IMR-90 (cell line): ENCODE results near the gene DMAC1. TPM values are rescaled to one million over a fixed set of nuclear protein-coding genes. Genes with fewer than 3 reads are reported as not detected.

Experiments
- ATAC-seq: fragments of 200-7000 bp; cut with Tn5 transposase; 2 replicates; pipeline ENCODE4 v1.9.1; 2020; ENCODE audit warnings: low read depth, mild to moderate bottlenecking, moderate library complexity
- BruUV-seq: library from RNA; stranded (reverse); fragments of 400-500 nt; replicated peaks from 2 replicates; lab custom pipeline; 2021; lab: Mats Ljungman, UMichigan
- CTCF ChIA-PET: fragments of 300-600 bp; formaldehyde crosslinking; extraction: SDS; loops from one replicate; lab custom pipeline; 2021; ENCODE audit warnings: antibody characterized with exemption; lab: Yijun Ruan, JAX
- POLR2A ChIA-PET: fragments of 300-600 bp; sonication (Branson Sonifier 250); formaldehyde crosslinking; loops from one replicate; lab custom pipeline; 2022; ENCODE audit warnings: antibody characterized with exemption; ENCODE audit not compliant: unreplicated experiment; lab: Charles Lee
- DNase-seq: peaks from one replicate; pipeline ENCODE4 v3.0.0; 2013
- H2AFZ ChIP-seq: replicated peaks from 2 replicates; pipeline ENCODE3; 2013; ENCODE audit warnings: low read length, mild to moderate bottlenecking; ENCODE audit not compliant: poor library complexity
- H2AK5ac ChIP-seq: 2 replicates; pipeline ENCODE4 v1.6.1; 2013; ENCODE audit warnings: low read depth, low read length, inconsistent platforms
- H2AK9ac ChIP-seq: replicated peaks from 2 replicates; pipeline ENCODE3; 2013; ENCODE audit warnings: mild to moderate bottlenecking, low read depth, low read length, moderate library complexity; ENCODE audit not compliant: poor library complexity
- H2BK120ac ChIP-seq: 2 replicates; pipeline ENCODE4 v1.6.1; 2013; ENCODE audit warnings: low read depth, low read length, inconsistent platforms
- H2BK15ac ChIP-seq: 3 replicates; pipeline ENCODE4 v1.6.1; 2013; ENCODE audit warnings: low read depth, low read length, inconsistent platforms
- H2BK20ac ChIP-seq: 2 replicates; pipeline ENCODE4 v1.6.1; 2013; ENCODE audit warnings: low read depth, mild to moderate bottlenecking, inconsistent platforms, low read length, moderate library complexity
- H2BK5ac ChIP-seq: 2 replicates; pipeline ENCODE4 v1.6.1; 2013; ENCODE audit warnings: mild to moderate bottlenecking, low read depth, low read length, inconsistent platforms; ENCODE audit not compliant: poor library complexity, severe bottlenecking
- H3K14ac ChIP-seq: replicated peaks from 2 replicates; pipeline ENCODE4 v1.6.1; 2013; ENCODE audit warnings: low read depth, low read length, inconsistent platforms
- H3K18ac ChIP-seq: 2 replicates; pipeline ENCODE4 v1.6.1; 2013; ENCODE audit warnings: low read depth, low read length, control low read depth
- H3K23ac ChIP-seq: 2 replicates; pipeline ENCODE4 v1.6.1; 2013; ENCODE audit warnings: low read depth, low read length, inconsistent platforms
- H3K27ac ChIP-seq: 2 replicates; pipeline ENCODE4 v1.5.1; 2013; ENCODE audit warnings: mild to moderate bottlenecking, control low read depth, low read length; ENCODE audit not compliant: insufficient read depth
- H3K27me3 ChIP-seq: 2 replicates; pipeline ENCODE4 v1.6.1; 2013; ENCODE audit warnings: low read length; ENCODE audit not compliant: control insufficient read depth, insufficient read depth
- H3K36me3 ChIP-seq: 2 replicates; pipeline ENCODE4 v1.6.1; 2013; ENCODE audit warnings: low read length, mixed read lengths; ENCODE audit not compliant: control insufficient read depth, insufficient read depth
- H3K4ac ChIP-seq: 2 replicates; pipeline ENCODE4 v1.6.1; 2013; ENCODE audit warnings: low read depth, low read length, inconsistent platforms
- H3K4me1 ChIP-seq: 2 replicates; pipeline ENCODE4 v1.6.1; 2013; ENCODE audit warnings: low read length, mixed read lengths; ENCODE audit not compliant: control insufficient read depth, insufficient read depth
- H3K4me2 ChIP-seq: 2 replicates; pipeline ENCODE4 v1.6.1; 2013; ENCODE audit warnings: low read depth, mild to moderate bottlenecking, control low read depth, low read length, moderate library complexity
- H3K4me3 ChIP-seq: 2 replicates; pipeline ENCODE4 v1.5.1; 2013; ENCODE audit warnings: low read depth, mild to moderate bottlenecking, control low read depth, low read length, moderate library complexity; ENCODE audit not compliant: insufficient read depth
- H3K56ac ChIP-seq: 2 replicates; pipeline ENCODE4 v1.6.1; 2013; ENCODE audit warnings: low read length, inconsistent platforms; ENCODE audit not compliant: insufficient read depth; ENCODE audit errors: extremely low read depth
- H3K79me1 ChIP-seq, 2 experiments: 2 replicates each; pipeline ENCODE4 v1.6.1; 2013; ENCODE audit warnings: low read length in 2 of 2, inconsistent platforms in 1 of 2, low read depth in 1 of 2
- H3K9ac ChIP-seq: 2 replicates; pipeline ENCODE4 v1.6.1; 2013; ENCODE audit warnings: low read depth, low read length, control low read depth
- H3K9me1 ChIP-seq: 2 replicates; pipeline ENCODE4 v1.6.1; 2013; ENCODE audit warnings: low read length, inconsistent platforms; ENCODE audit not compliant: insufficient read depth
- H3K9me3 ChIP-seq: 2 replicates; pipeline ENCODE4 v1.6.1; 2013; ENCODE audit warnings: low read length; ENCODE audit not compliant: control insufficient read depth, insufficient read depth
- H4K20me1 ChIP-seq: 2 replicates; pipeline ENCODE4 v1.6.1; 2013; ENCODE audit warnings: low read length, inconsistent platforms; ENCODE audit not compliant: insufficient read depth
- H4K5ac ChIP-seq: 2 replicates; pipeline ENCODE4 v1.6.1; 2013; ENCODE audit warnings: mild to moderate bottlenecking, low read depth, low read length, control low read depth
- H4K8ac ChIP-seq, 2 experiments: 2 replicates each; pipeline ENCODE4 v1.6.1; 2013; ENCODE audit warnings: low read depth in 2 of 2, low read length in 2 of 2, control low read depth in 1 of 2, inconsistent platforms in 1 of 2
- H4K91ac ChIP-seq: 2 replicates; pipeline ENCODE4 v1.6.1; 2013; ENCODE audit warnings: low read depth, low read length, inconsistent platforms; ENCODE audit not compliant: insufficient read depth
- BHLHE40 ChIP-seq: fragments of 150-350 bp; IDR thresholded peaks from 2 replicates; pipeline ENCODE4 v1.6.1; 2016; ENCODE audit warnings: mild to moderate bottlenecking, low read depth, low read length
- CHD1 ChIP-seq: IDR thresholded peaks from 2 replicates; pipeline ENCODE4 v1.6.1; 2012; ENCODE audit warnings: low read depth, low read length, improper control_type of control experiment
- MXI1 ChIP-seq: IDR thresholded peaks from 2 replicates; pipeline ENCODE4 v1.6.1; 2012; ENCODE audit warnings: low read depth, mild to moderate bottlenecking, low read length, moderate library complexity, borderline replicate concordance
- RFX5 ChIP-seq: IDR thresholded peaks from 2 replicates; pipeline ENCODE4 v1.8.0; 2012; ENCODE audit warnings: low read depth, mild to moderate bottlenecking, low read length, moderate library complexity
- SMC3 ChIP-seq: fragments of 150-350 bp; IDR thresholded peaks from 2 replicates; pipeline ENCODE4 v1.6.1; 2016; ENCODE audit warnings: low read depth, mild to moderate bottlenecking, antibody characterized with exemption, low read length, moderate library complexity
- WGBS, 2 experiments: methylation state at CpG; one replicate each; pipeline versions ENCODE4 v1.1.5 to v1.1.7; 2013; ENCODE audit warnings: missing lambda C conversion rate in 2 of 2; ENCODE audit not compliant: insufficient read length in 1 of 2; ENCODE audit errors: extremely low coverage in 2 of 2; 5-methylcytosine and 5-hydroxymethylcytosine counted together
- dilution Hi-C: fragments of 300-500 bp; cut with HindIII; formaldehyde crosslinking; loops from one replicate; pipeline ENCODE4 v1.14.3; 2018; ENCODE audit warnings: low sequenced_read_pairs; ENCODE audit not compliant: unreplicated experiment
- in situ Hi-C: fragments of 300-500 bp; cut with MboI; formaldehyde crosslinking; loops from 3 replicates; pipeline ENCODE4 v1.14.3; 2019; ENCODE audit warnings: low sequenced_read_pairs, inconsistent platforms, mixed read lengths
- intact Hi-C: fragments of 100-400 bp; cut with micrococcal nuclease; formaldehyde crosslinking; loops from 2 replicates; pipeline ENCODE4 v1.10.0; 2022
- polyA plus RNA-seq, 3 experiments: library from polyadenylated mRNA; depleted of rRNA; stranded (reverse); fragments of >200 nt; gene quantifications; 2 replicates each; pipeline ENCODE4 v1.2.3, GENCODE V29; 2012; ENCODE audit warnings: low replicate concordance in 1 of 3
- total RNA-seq: library from RNA; depleted of rRNA; stranded (reverse); fragments of >200 nt; gene quantifications from 2 replicates; pipeline ENCODE4 v1.2.3, GENCODE V29; 2012

DMAC1 gene
- total and polyA plus RNA-seq, 2 of the 4 experiments (the other 2 are of a cell fraction) = 8.1 to 14.5 TPM

DNA sequence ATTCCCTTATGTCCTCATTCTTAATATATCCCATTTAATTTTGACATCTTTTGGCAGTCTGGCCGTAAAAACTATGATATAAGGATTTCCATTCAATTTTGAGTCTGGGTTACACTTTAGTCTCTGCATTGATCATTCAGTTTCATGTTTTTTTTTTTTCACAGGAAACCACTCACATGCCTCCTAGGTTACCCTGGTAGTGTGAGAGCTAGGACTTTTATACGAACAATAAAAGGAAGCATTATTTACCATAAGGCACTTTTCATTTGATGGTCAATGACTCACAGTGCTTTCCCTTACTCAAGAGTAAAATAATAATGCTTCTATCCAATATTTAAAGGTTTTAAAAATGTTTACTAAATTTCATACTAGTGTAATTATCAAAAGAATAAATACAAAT is 16.4 kb upstream of the DMAC1 start:
- Histone ChIP-seq H2AFZ (no peak overlapping the region), H3K4me3 (no peak overlapping the region), H2BK120ac (no peak overlapping the region), H3K18ac (no peak overlapping the region), H3K14ac (no peak overlapping the region), H3K79me1 (no peaks in the 10 kb centered on the region), H3K9ac (no peak overlapping the region), H3K27me3 (no peaks in the 10 kb centered on the region), H2BK20ac (no peak overlapping the region), H3K4me1 (no peaks in the 10 kb centered on the region), H3K23ac (no peak overlapping the region), H2AK9ac (no peak overlapping the region), H3K9me3 (no peaks in the 10 kb centered on the region), H4K8ac (no peak overlapping the region), H4K5ac (no peak overlapping the region), H3K27ac (no peak overlapping the region), H2BK15ac (no peak overlapping the region), H3K4ac (no peak overlapping the region), H4K20me1 (no peaks in the 10 kb centered on the region), H3K36me3 (no peaks in the 10 kb centered on the region), H3K9me1 (no peaks in the 10 kb centered on the region), H3K4me2 (no peak overlapping the region), H3K56ac (no peak overlapping the region), H2AK5ac (no peak overlapping the region), H4K91ac (no peak overlapping the region), H2BK5ac (no peak overlapping the region)
- dilution Hi-C loops (no loop called here), intact Hi-C loops (no loop called here), in situ Hi-C loops (no loop called here)
- CTCF ChIA-PET = no interaction called here
- WGBS, 2 experiments = no CpG with 5 or more reads among the region's 2 CpGs
- TF ChIP-seq CHD1 (no peak), RFX5 (no peak), MXI1 (no peak), BHLHE40 (no peak), SMC3 (no peak)
- DNase-seq (no peak), ATAC-seq (no peak)
- POLR2A ChIA-PET = no interaction called here
- no TSS peak for BruUV-seq
